ENCODE results near the gene UBE2H.

GRCh38 chr7:129896568-129897382, 56.0 kb downstream of the UBE2H start:
- TF ChIP-seq CTCF (IDR thresholded peaks at IDR 0.05) = no peak
- TF ChIP-seq POLR2A (IDR thresholded peaks at IDR 0.05) = no peak
- no peak for TF ChIP-seq EP300 (IDR thresholded peaks at IDR 0.05)
- TF ChIP-seq POLR2AphosphoS5 (IDR thresholded peaks at IDR 0.05) = no peak
